Endothelial cell of umbilical vein (primary cell): ENCODE measurements around the gene NPSR1.

Source experiments
- EZH2 ChIP-seq: IDR thresholded peaks from 2 replicates; pipeline ENCODE4 v1.6.1; 2012; ENCODE audit warnings: borderline replicate concordance, low read depth, mild to moderate bottlenecking, moderate library complexity, low read length, inconsistent platforms; ENCODE audit not compliant: severe bottlenecking
- JUN ChIP-seq: IDR thresholded peaks from 2 replicates; pipeline ENCODE4 v1.6.1; 2011; ENCODE audit warnings: borderline replicate concordance, low read depth; ENCODE audit not compliant: insufficient read length, insufficient read depth
- POLR2A ChIP-seq: IDR thresholded peaks from 2 replicates; pipeline ENCODE4 v1.6.1; 2012; ENCODE audit warnings: low read depth, mild to moderate bottlenecking, control low read depth, low read length
- POLR2AphosphoS5 ChIP-seq: IDR thresholded peaks from 2 replicates; pipeline ENCODE4 v1.6.1; 2012; ENCODE audit warnings: low read depth, mild to moderate bottlenecking, control low read depth, low read length, moderate library complexity; ENCODE audit not compliant: insufficient read depth
- TF ChIP-seq, protein P1 (sequence below): IDR thresholded peaks from 2 replicates; pipeline ENCODE4 v1.6.1; 2011; ENCODE audit not compliant: insufficient read depth, insufficient read length
- TF ChIP-seq, protein P2 (sequence below), 2 donors: IDR thresholded peaks; 1 replicate in 1 of 2; 2 replicates in 1 of 2; pipeline ENCODE4 v1.5.1; 2011; ENCODE audit warnings: low read length in 2 of 2, mild to moderate bottlenecking in 2 of 2, moderate library complexity in 2 of 2, control low read depth in 1 of 2, inconsistent platforms in 1 of 2, low read depth in 1 of 2; ENCODE audit not compliant: insufficient read depth in 1 of 2; ENCODE audit errors: extremely low read depth in 1 of 2

DNA sequence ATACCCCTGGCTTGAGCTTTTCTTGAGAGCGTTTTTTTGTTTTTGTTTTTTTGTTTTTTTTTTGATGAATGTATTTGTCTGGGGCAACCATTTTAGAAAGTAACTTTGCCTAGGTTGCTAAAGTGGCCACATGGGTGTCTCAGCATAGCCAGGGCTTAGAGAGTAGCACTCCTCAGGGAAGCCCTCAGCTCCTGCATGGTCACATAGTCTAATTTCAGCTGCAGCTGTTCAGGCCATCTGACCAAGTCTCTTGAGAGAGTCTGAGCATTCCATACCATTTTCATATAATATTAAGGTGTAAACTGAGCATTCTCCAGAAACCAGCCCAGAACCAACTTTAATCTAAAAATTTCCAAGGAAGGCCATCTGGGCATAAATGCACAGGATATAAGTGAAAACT is 186.4 kb downstream of the NPSR1 start:
- TF ChIP-seq, protein P1, sequence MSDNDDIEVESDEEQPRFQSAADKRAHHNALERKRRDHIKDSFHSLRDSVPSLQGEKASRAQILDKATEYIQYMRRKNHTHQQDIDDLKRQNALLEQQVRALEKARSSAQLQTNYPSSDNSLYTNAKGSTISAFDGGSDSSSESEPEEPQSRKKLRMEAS = no peak
- TF ChIP-seq, protein P2, sequence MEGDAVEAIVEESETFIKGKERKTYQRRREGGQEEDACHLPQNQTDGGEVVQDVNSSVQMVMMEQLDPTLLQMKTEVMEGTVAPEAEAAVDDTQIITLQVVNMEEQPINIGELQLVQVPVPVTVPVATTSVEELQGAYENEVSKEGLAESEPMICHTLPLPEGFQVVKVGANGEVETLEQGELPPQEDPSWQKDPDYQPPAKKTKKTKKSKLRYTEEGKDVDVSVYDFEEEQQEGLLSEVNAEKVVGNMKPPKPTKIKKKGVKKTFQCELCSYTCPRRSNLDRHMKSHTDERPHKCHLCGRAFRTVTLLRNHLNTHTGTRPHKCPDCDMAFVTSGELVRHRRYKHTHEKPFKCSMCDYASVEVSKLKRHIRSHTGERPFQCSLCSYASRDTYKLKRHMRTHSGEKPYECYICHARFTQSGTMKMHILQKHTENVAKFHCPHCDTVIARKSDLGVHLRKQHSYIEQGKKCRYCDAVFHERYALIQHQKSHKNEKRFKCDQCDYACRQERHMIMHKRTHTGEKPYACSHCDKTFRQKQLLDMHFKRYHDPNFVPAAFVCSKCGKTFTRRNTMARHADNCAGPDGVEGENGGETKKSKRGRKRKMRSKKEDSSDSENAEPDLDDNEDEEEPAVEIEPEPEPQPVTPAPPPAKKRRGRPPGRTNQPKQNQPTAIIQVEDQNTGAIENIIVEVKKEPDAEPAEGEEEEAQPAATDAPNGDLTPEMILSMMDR (IDR thresholded peaks at IDR 0.05; ENCODE audit: extremely low read depth in 1 of 2, insufficient read depth in 1 of 2, low read depth in 1 of 2, low read length in 2 of 2) = no peak
- TF ChIP-seq EZH2 (no peak), POLR2A (no peak), POLR2AphosphoS5 (no peak), JUN (no peak)
